ENCODE data around the gene LEF1.

Gene LEF1

DNA sequence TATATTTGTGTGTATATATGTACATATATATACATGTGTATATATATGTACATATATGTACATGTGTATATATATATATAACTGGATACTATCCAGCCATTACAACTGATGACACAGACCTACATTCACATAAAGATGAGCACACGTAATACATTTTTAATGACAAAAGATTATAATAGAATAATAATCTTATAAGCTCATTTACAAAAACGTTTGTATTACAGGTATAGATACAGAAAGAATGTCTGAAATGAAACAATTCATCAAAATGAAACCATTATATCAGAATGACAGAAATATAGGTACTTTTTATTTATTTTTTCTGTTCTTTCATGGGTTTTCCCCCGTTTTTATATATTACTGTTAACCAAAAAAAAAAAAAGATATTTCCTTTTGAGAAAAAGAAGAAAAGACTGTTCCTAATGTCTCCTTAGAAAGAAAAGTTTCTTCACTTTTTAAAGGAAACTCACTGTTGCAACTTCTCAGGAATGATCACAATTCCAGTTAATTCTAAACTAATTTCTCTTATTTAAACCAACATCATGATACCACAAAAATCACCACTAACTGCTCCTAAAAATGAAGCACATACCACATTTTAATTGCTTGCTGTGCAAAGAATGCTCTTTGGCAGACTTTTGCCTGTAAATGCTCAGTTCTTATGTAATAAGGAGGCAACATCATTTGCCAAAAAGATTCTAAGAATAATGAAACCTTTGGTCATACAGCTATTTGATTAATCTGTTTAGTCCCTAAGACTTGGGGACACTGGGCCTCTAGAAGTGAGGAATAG lies 18.9 kb downstream of the LEF1 start:
- no peak overlapping the region for H3K27ac ChIP-seq
- TF ChIP-seq ZFX (IDR thresholded peaks at IDR 0.05; ENCODE audit: borderline replicate concordance): no peak

DNA sequence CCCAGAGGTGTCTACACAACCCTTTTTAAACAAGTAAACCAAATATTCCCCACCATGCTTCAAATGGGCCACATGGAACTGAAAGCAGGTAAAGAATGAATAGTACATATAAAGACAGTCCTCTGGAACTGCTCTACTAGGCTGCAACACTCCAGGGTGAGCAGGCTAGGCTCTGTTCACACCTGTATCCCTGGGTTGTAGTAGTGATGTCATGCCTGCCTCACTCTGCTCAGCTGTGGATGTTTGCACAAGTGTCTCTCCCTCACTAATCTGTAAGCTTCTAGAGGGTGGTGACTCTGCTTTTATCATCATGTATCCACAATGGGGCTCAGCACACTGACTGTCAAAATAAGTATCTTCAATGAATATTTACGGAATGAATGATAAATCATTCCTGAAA lies 20.4 kb downstream of the LEF1 start:
- no peak overlapping the region for H3K27ac ChIP-seq
- TF ChIP-seq, protein P1, sequence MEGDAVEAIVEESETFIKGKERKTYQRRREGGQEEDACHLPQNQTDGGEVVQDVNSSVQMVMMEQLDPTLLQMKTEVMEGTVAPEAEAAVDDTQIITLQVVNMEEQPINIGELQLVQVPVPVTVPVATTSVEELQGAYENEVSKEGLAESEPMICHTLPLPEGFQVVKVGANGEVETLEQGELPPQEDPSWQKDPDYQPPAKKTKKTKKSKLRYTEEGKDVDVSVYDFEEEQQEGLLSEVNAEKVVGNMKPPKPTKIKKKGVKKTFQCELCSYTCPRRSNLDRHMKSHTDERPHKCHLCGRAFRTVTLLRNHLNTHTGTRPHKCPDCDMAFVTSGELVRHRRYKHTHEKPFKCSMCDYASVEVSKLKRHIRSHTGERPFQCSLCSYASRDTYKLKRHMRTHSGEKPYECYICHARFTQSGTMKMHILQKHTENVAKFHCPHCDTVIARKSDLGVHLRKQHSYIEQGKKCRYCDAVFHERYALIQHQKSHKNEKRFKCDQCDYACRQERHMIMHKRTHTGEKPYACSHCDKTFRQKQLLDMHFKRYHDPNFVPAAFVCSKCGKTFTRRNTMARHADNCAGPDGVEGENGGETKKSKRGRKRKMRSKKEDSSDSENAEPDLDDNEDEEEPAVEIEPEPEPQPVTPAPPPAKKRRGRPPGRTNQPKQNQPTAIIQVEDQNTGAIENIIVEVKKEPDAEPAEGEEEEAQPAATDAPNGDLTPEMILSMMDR (IDR thresholded peaks at IDR 0.05): no peak

DNA sequence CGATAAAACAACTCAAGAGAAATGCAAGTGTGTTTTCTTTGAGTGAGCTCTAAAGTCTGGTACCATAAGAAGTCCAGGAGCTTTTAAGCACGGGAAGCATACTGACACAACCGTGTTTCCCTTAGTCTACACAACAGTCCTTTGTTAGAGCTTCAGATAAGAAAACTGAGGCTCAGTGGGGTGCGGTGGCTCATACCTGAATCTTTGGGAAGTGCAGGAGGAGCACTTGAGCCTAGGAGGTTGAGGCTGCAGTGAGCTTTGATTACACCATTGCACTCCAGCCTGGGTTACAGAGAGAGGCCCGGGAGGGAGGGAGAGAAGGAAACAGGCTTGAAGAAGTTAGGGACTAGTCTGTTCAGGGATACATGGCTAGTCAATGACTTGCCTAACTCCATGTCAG lies 21.9 kb downstream of the LEF1 start:
- no peak overlapping the region for H3K27ac ChIP-seq
- TF ChIP-seq ZFX (IDR thresholded peaks at IDR 0.05; ENCODE audit: borderline replicate concordance): no peak
- TF ChIP-seq, protein P1 (IDR thresholded peaks at IDR 0.05): no peak

DNA sequence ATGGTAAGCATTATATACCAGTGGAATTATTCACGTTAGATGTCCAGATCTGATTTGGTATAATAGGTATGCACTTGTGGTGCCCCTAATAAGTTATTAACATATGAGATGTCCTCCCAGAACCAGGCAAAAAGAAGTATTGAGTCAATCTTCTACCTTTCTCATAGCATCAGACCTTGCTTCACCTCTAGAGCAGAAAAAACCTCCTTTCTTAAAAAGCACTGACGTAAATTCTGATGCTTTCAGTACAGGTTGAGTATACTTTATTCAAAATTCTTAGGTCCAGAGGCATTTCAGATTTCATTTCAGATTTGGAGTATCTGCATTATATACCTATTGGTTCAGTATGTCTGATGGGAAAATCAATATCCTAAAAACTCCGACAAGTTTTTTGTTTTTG lies 22.4 kb downstream of the LEF1 start:
- no peak overlapping the region for H3K27ac ChIP-seq
- TF ChIP-seq ZFX (IDR thresholded peaks at IDR 0.05; ENCODE audit: borderline replicate concordance): no peak
- TF ChIP-seq, protein P1 (IDR thresholded peaks at IDR 0.05): no peak

DNA sequence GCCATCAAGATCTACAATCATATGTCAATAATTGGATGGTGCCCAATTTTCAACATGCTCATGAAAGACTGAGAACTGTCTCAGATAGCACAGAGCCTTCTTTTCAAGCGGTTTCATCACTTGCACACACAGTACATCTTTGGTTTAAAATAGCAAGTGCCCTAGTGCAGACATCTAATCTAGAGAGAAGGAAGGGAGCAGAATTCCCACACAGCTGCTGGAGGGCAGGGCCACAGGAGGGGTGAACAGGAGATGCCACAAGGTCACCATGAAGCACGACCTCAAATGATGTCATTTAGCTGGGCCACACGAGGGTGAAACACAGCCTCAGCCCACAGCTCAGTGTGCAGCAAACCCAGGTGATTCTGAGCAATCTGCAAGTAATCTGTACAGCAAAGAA lies 24.3 kb downstream of the LEF1 start:
- TF ChIP-seq, protein P1 (IDR thresholded peaks at IDR 0.05): no peak
- TF ChIP-seq ZFX (IDR thresholded peaks at IDR 0.05; ENCODE audit: borderline replicate concordance): no peak
- H3K27ac ChIP-seq: no peak overlapping the region

DNA sequence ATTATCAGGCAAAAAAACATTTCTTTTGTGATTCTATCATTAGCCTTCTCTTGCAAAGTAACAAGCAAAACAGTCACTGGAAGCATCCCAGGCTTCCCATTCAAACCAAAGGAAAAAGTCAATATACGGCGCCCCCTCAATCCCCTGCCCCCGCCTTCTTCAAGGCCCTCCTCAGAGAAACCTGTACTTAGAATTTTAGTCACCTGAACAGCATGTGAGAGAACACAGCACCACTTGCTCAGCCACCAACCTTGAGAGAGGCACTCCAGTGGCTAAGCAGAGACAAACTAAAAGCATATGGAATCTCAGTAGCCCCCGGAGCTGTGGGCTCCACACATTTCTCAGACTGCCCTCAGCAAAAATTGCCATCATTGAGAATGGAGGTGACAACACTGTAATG lies 25.2 kb downstream of the LEF1 start:
- TF ChIP-seq, protein P1 (IDR thresholded peaks at IDR 0.05): no peak
- no peak for TF ChIP-seq ZFX (IDR thresholded peaks at IDR 0.05; ENCODE audit: borderline replicate concordance)
- H3K27ac ChIP-seq: no peak overlapping the region

DNA sequence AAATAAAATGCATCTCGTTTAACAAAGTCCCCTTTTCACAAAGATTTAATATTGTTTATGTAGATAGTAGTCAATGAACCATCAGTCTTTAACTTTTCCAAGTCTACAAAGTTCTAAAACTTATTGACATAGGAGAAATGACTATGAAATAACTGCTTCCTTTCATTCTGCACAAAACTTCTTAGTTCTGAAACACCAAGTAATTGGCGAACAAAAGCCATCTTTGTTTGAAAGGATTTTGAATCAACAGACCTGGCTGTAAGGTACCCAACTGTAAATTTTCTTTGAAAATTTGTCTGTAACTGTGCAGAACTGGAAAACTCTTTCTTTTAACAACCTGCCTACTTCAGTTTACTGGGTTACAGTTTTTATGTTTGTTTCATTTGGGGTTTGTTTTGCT lies 25.9 kb downstream of the LEF1 start:
- TF ChIP-seq ZFX (IDR thresholded peaks at IDR 0.05; ENCODE audit: borderline replicate concordance): no peak
- TF ChIP-seq, protein P1 (IDR thresholded peaks at IDR 0.05): no peak
- H3K27ac ChIP-seq: no peak overlapping the region

All from 22Rv1 (cell line).